H7 (cell line): ENCODE results near the gene GMDS. TPM values are rescaled to one million over a fixed set of nuclear protein-coding genes. Genes with fewer than 3 reads are reported as not detected.

Experiments
- DNase-seq: peaks from one replicate; pipeline ENCODE4 v3.0.0; 2012
- H3K27me3 ChIP-seq: 2 replicates; pipeline ENCODE4 v1.6.0; 2011; ENCODE audit warnings: mild to moderate bottlenecking, low read length; ENCODE audit not compliant: control insufficient read depth, insufficient read depth
- H3K36me3 ChIP-seq: replicated peaks from 2 replicates; pipeline ENCODE4 v1.5.1; 2011; ENCODE audit warnings: low read length; ENCODE audit not compliant: control insufficient read depth, insufficient read depth
- H3K4me3 ChIP-seq: 2 replicates; pipeline ENCODE4 v1.5.1; 2011; ENCODE audit warnings: low read depth, mild to moderate bottlenecking, control low read depth, low read length, moderate library complexity; ENCODE audit not compliant: insufficient read depth
- total RNA-seq: library from RNA; depleted of rRNA; stranded (reverse); fragments of >200 nt; shearing (Covaris generic); gene quantifications from 2 replicates; pipeline ENCODE4 v1.2.3, GENCODE V29; 2014

The GMDS gene
- total RNA-seq, 1 experiment from 2014 or later = 9.0 TPM

DNA sequence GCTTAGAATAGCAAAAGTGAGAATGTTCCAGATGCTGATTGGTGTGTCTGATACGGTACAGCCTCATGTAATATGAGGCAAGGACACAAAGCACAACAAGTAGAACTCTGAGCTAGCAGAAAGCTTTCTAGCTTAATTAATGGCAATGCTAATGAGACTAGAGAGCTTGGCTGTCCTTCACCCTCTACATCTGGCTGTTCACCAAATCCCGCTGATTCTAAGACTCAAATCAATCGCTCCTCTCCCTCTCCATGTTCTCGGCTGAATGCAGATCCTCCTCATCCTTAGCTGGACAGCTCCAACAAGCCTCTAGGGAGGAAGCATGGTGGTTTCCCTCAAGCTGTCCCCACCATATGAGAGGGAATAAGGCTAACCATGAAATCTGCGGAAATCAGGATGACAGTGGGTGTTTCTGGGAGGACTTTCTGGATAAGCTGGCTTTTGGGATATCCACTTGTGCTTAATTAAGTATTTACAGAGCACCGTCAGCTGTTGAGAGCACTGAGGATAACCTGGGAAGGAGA, 506.8 kb downstream of the GMDS start:
- H3K4me3 ChIP-seq = no peak overlapping the region
- H3K36me3 ChIP-seq = no peaks in the 10 kb centered on the region
- H3K27me3 ChIP-seq = no peaks in the 10 kb centered on the region
- no peak for DNase-seq

DNA sequence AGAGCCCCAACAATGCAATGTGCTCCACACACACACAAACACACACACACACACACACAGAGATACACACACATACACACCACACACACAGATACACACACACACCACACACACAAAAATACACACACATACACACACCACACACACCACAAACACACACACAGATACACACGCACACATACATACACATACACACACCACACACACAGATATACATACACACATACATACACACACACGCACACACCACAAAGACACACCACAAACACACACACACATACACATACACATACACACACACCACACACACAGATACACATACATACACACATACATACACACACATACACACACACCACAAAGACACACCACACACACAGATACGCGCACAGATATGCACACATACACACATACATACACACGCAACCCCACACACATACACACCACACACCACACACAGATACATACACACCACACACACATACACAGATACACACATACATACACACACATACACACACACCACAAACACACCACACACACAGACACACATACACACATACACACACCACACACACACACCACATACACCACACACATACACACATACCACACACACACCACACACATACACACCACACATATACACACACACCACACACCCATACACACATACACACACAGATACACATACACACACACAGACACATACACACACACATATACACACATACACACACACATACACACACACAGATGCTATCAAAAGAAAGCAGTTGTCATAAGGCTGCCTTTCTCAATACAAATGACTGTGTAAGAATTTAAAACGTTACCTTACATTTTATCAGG, 507.7 kb downstream of the GMDS start:
- DNase-seq = no peak
- H3K27me3 ChIP-seq = no peaks in the 10 kb centered on the region
- no peaks in the 10 kb centered on the region for H3K36me3 ChIP-seq
- H3K4me3 ChIP-seq = no peak overlapping the region

DNA sequence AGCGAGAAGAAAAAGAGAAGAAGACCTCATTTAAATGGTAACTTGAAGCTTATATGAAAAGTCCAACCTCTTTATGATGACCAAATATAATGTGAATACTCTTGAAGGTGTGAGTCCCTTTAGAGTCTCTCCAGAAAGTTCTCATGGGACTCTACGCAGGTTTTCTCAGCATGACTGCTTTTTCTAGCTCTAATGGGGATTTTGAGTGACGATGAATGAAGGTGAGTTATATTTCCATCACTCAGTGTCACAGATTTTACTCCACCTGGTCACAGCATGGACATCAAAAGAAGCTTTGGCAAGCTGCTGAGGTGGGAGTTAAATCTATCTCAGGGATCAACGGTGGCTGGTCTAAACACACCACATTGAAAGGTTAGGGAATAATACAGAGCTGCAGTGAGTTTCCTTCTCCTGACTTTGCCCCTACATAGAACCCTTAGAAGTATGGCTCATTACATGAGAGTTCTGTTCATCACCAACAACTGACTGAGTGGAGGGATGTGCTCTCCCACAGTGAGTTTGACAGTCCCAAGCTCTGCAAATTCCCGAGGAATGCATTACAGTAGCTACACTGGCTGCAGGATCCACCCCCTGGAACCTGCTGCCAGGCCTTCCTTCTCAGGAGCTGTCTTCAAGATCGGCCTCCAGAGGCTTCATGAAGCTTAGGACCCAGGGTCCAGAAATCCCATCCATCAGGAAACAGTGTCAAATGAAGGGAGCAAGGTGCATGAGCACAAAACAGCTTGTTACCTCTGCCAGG, 508.9 kb downstream of the GMDS start:
- no peaks in the 10 kb centered on the region for H3K36me3 ChIP-seq
- no peak overlapping the region for H3K4me3 ChIP-seq
- DNase-seq = peak; percentile 61
- H3K27me3 ChIP-seq = no peaks in the 10 kb centered on the region

DNA sequence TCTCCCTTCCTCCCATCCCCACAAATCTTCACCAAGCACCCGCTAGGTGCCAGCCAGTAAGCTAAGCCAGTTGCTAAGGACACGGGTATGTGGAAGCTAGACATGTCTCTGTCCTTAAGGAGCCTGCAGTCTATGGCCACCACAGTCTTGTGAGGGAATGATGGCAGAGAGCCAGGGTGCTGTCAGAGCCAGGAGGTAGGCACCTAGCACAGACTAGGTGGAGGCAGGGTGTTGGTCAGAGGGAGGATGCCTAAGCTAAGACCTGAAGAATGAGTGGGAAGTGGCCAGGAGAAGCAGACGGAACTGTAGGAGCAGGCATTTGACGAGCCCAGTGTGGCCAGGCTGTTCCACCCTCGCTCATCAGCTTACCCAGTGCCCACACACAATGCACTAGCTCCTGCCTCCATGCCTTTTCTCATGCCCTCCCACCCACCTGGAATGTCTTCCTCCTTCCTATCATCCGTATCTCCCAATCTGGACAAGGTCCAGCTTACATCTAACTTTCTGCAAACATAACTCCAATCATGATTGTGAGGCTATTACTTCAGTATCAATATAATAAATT, 510.1 kb downstream of the GMDS start:
- H3K4me3 ChIP-seq = no peak overlapping the region
- H3K36me3 ChIP-seq = no peaks in the 10 kb centered on the region
- no peaks in the 10 kb centered on the region for H3K27me3 ChIP-seq
- no peak for DNase-seq

DNA sequence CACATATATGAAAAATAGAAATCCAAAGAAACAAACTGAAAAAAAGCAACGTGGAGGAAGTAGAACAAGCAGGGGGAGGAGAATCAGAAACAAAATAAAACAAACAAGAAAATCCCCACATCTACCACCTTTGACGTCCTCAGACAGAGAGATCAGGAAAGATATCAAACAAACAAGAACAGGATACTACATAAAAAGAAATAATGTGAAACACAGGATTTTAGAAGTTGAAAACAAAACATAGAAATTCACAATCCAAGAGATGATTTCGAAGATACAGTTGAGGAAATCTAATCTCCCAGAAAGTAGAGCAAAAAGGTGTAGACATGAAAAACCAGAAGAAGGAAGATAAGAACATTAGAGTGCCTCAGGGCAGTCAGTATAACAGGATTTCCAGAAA, 514.5 kb downstream of the GMDS start:
- DNase-seq = no peak

DNA sequence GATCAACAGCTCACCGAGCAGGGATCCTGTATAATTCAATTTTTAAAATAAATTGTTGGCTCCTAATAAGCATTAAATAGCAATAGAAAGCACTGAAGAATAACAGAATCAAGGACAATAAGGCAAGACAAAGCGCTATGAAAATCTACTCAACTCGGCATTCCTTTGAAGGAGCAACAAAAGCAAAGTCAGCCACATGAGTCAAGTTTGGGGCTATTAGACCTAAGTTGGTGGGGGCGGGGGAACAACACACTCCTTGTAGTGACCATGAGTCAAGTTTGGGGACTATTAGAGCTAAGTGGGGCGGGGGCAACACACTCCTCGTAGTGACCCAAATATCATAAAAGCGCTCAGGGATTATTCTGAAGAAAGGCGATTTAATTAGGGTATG, 515.7 kb downstream of the GMDS start:
- no peak for DNase-seq
- no peak overlapping the region for H3K4me3 ChIP-seq
- no peaks in the 10 kb centered on the region for H3K36me3 ChIP-seq
- no peaks in the 10 kb centered on the region for H3K27me3 ChIP-seq

More for the DNA sequence above, 514.5 kb downstream of the GMDS start:
- H3K36me3 ChIP-seq = no peaks in the 10 kb centered on the region
- H3K4me3 ChIP-seq = no peak overlapping the region
- no peaks in the 10 kb centered on the region for H3K27me3 ChIP-seq

DNA sequence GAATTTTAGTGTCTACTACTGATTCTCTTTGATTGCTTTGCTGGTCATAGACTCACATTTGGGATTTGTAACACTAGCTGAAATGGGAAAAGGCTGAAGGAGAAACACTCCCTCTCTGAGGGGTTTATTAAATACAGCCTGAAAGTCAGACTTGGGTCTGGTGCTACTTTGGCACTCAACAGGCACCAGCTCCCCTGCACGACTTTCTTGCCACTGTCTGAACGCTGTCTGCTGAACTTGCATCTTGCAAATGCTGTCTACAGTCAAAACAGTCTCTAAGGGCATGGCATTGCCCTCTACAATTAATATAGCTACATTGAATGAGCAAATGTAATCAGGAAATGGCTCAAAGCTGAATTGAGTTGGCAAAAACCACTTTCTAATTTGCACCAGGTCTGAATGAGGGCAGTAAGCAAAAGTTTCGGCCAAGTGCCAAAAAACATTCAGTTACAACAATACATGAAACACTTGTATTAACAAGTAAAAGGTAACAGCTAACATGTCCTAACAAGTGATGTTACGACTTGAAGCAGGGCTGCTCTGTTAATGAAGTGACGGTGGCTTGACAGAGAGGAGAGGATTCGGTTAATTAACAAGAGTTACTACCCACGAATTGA, 516.2 kb downstream of the GMDS start:
- Histone ChIP-seq H3K27me3 (no peaks in the 10 kb centered on the region), H3K36me3 (no peaks in the 10 kb centered on the region), H3K4me3 (no peak overlapping the region)
- no peak for DNase-seq

DNA sequence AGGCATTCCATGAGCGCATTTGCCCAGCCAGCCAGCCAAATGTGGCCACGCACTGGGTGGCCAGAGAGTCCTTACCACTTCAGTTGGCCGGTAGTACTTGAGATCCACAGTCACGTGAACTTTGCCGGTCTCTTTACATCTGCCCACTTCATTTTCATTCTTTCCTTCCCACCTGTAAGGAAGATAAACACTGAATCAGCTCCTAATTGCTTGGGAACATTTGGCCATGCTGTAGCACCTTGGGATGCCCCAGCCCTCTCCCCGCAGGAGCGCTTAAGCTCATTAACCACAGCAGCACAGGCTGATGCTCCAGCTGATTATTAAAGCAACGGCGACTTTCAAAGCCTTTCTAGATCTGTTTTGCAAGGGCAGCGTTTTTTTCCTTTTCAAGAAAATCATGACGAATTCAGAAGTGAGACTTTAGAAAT, 519.0 kb downstream of the GMDS start:
- no peaks in the 10 kb centered on the region for H3K27me3 ChIP-seq
- no peak overlapping the region for H3K4me3 ChIP-seq
- H3K36me3 ChIP-seq = no peaks in the 10 kb centered on the region
- no peak for DNase-seq

DNA sequence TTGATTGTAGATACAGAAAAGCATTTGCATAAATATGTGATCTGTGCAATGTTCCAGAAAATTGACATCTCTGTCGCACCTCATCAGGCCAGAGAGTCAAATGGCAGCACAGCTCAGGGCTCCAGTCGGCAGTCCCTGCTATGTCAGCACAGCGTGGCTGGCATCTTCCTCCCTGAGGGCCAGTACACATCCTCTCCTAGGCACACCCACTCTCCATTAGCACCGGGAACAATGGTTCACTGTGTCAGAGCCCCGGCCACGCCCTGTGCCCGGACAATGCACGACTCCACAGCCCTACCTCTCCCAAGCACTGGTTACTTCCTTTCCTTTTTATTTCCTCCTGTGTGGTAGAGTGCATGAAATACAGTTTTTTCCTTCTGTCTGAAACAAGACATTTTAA, 520.8 kb downstream of the GMDS start:
- no peak for DNase-seq
- no peak overlapping the region for H3K4me3 ChIP-seq
- no peaks in the 10 kb centered on the region for H3K27me3 ChIP-seq
- no peaks in the 10 kb centered on the region for H3K36me3 ChIP-seq

DNA sequence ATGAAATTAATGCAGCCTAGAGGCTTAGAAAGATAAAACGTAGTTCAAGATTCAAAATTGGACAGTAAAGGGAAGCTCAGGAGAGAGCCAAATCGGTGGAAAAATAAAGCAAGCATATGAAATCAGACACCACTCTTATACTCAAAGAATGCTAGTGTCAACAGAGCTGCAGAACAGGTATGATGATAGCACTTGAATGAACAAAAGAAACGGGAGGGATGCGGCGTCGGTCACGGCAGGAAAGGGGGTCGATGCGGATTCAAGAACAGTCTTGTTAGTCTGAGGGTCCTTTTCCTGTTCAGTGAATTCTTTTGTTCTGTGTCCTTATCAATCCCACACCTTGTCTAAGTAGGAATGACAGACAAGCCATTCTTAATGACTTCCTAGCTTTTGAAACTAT, 521.3 kb downstream of the GMDS start:
- Histone ChIP-seq H3K27me3 (no peaks in the 10 kb centered on the region), H3K4me3 (no peak overlapping the region), H3K36me3 (no peaks in the 10 kb centered on the region)
- DNase-seq = no peak

DNA sequence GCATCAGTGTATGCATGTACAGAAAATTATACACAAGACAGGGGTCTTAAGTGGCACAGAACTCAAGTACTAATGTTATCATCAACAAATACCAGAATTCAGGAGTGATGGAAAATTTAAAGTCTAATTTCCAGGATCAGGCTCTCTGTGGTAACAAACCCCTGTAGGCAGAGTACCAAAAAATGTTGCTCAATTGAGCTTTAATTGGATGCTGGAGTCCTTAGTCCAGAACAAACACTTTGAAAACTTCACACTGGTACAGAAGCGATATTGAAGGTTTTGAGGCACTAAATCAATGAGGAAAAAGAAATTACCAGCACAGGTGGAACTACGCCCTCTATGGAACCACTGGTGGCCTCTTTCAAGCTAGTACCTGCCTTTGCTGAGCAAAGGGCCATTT, 522.6 kb downstream of the GMDS start:
- no peak for DNase-seq
- Histone ChIP-seq H3K4me3 (no peak overlapping the region), H3K36me3 (no peaks in the 10 kb centered on the region), H3K27me3 (no peaks in the 10 kb centered on the region)

DNA sequence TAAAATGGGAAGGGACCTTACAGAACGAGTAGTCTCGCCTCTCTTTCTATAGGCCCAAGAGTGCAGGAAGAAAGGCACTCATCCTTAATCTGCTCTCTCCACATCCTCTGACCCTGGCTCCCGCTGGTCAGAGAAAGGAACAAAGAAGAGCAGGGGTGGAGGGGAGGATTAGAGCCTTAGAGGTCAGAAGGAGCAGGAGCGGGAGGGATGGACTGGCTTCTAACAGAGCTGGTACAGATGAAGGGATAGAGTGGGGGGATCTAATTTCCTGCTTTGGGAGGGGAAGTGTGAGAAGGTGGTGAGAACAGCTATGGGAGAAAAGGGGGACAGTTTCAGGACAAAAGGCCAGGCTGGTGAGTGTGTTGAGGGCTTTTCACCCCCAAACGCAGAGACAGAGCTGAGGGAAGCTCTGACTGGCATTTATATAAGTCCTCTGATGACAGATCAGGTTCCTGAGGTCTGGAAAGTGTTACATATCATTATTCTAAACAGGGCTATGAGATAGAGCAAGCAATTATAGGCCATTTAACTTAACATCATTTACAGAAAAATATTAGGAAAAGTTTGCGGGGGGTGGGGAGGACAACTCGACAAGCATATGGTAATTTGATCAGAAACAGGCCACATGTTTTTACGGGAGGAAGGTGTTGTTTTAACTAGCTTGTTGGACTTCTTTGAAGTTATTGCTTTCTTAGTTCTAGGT, 524.6 kb downstream of the GMDS start:
- no peak overlapping the region for H3K4me3 ChIP-seq
- peak; percentile 81 for DNase-seq

DNA sequence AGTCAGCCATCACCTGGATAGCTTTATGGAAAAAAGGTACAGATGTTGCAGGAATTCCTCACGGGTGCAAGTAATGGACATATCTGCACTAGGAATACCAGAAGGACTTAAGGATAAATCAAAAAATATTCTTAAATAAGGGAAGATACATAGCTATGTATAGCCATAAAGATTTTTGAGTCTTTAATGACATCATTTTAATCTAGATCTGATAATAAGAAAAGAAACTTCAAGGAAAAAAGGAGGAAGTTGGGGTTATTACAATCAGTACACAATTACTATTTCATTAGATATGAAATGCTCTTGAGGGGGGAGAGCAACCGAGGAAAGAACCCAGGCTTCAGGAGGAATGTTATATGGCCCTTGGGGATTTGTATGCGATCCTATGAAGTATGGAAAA, 525.5 kb downstream of the GMDS start:
- no peak overlapping the region for H3K4me3 ChIP-seq

More for the DNA sequence above, 524.6 kb downstream of the GMDS start:
- no peaks in the 10 kb centered on the region for H3K36me3 ChIP-seq
- no peaks in the 10 kb centered on the region for H3K27me3 ChIP-seq

DNA sequence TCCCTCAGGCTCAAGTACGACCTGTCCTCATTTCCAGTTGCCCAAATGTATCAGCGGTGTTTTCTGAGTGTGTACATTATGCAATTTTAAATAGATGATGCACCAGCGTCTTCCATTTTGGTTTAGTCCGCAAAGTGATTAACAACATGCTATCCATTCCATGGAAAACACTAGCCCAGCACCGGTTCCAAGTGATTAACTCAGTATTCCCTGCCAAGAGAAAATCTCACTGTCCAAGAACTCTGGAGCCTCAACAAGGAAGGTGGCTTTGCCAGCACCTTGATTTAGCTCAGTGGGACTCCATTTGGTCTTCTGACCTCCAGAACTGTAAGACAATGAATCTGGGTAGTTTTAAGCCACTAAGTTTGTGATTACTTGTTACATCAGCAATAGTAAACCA, 528.5 kb downstream of the GMDS start:
- no peak for DNase-seq
- no peak overlapping the region for H3K4me3 ChIP-seq
- H3K36me3 ChIP-seq = no peaks in the 10 kb centered on the region
- no peaks in the 10 kb centered on the region for H3K27me3 ChIP-seq

More for the DNA sequence above, 525.5 kb downstream of the GMDS start:
- no peak for DNase-seq
- no peaks in the 10 kb centered on the region for H3K27me3 ChIP-seq
- H3K36me3 ChIP-seq = no peaks in the 10 kb centered on the region
